SK-N-SH treated with all-trans-retinoic acid at 6 μM for 48 hours (cell line): Measurements from ENCODE around the gene PRKG1.
A peak's percentile ranks its signal among the peaks of the same experiment; 100 is the strongest.

Experiments used
- ATAC-seq: fragments of 200-7000 bp; cut with Tn5 transposase; 3 replicates; pipeline ENCODE4 v1.9.1; 2020; ENCODE audit warnings: mild to moderate bottlenecking, moderate library complexity
- ARNTL ChIP-seq: fragments of 450-650 bp; formaldehyde crosslinking; IDR thresholded peaks from 2 replicates; pipeline ENCODE4 v1.5.0; 2020; ENCODE audit warnings: low read depth, mild to moderate bottlenecking, moderate library complexity, borderline replicate concordance
- BACH2 ChIP-seq: fragments of 250-450 bp; sonication (Bioruptor Pico); IDR thresholded peaks from 2 replicates; pipeline ENCODE4 v1.9.0; 2021; ENCODE audit warnings: mild to moderate bottlenecking, borderline replicate concordance
- CREB5 ChIP-seq: fragments of 250-450 bp; sonication (Bioruptor Pico); IDR thresholded peaks from 2 replicates; pipeline ENCODE4 v1.5.1; 2020; ENCODE audit warnings: low read depth, mild to moderate bottlenecking, moderate library complexity
- CSDC2 ChIP-seq: fragments of 250-450 bp; sonication (Bioruptor Pico); IDR thresholded peaks from 2 replicates; pipeline ENCODE4 v1.5.0; 2020; ENCODE audit warnings: mild to moderate bottlenecking, moderate library complexity
- CSRNP3 ChIP-seq: fragments of 250-450 bp; sonication (Bioruptor Pico); IDR thresholded peaks from 2 replicates; pipeline ENCODE4 v1.5.1; 2021; ENCODE audit warnings: mild to moderate bottlenecking, moderate library complexity
- GLIS3 ChIP-seq: fragments of 250-450 bp; sonication (Bioruptor Pico); IDR thresholded peaks from 2 replicates; pipeline ENCODE4 v1.5.0; 2020; ENCODE audit warnings: mild to moderate bottlenecking, moderate library complexity
- ISL1 ChIP-seq: fragments of 250-450 bp; sonication (Bioruptor Pico); IDR thresholded peaks from 2 replicates; pipeline ENCODE4 v2.1.2; 2022; ENCODE audit warnings: mild to moderate bottlenecking, moderate library complexity
- OSR1 ChIP-seq: fragments of 250-450 bp; sonication (Bioruptor Pico); IDR thresholded peaks from 2 replicates; pipeline ENCODE4 v1.8.0; 2022; ENCODE audit warnings: moderate library complexity, mild to moderate bottlenecking, inconsistent platforms
- PATZ1 ChIP-seq: fragments of 250-450 bp; sonication (Bioruptor Pico); IDR thresholded peaks from 2 replicates; pipeline ENCODE4 v1.8.0; 2020; ENCODE audit warnings: mild to moderate bottlenecking, moderate library complexity, borderline replicate concordance
- PPARA ChIP-seq: fragments of 250-450 bp; sonication (Bioruptor Pico); IDR thresholded peaks from 2 replicates; pipeline ENCODE4 v1.5.0; 2020; ENCODE audit warnings: mild to moderate bottlenecking, borderline replicate concordance
- RARB ChIP-seq: fragments of 250-450 bp; sonication (Bioruptor Pico); IDR thresholded peaks from 2 replicates; pipeline ENCODE4 v1.8.0; 2021; ENCODE audit warnings: mild to moderate bottlenecking, moderate library complexity
- SNAI2 ChIP-seq: fragments of 250-450 bp; sonication (Bioruptor Pico); IDR thresholded peaks from 2 replicates; pipeline ENCODE4 v1.5.0; 2020; ENCODE audit warnings: mild to moderate bottlenecking, moderate library complexity
- TCF4 ChIP-seq: fragments of 250-450 bp; sonication (Bioruptor Pico); IDR thresholded peaks from 2 replicates; pipeline ENCODE4 v1.8.0; 2021; ENCODE audit warnings: mild to moderate bottlenecking, moderate library complexity, borderline replicate concordance
- TSHZ2 ChIP-seq: fragments of 250-450 bp; sonication (Bioruptor Pico); IDR thresholded peaks from 2 replicates; pipeline ENCODE4 v1.5.0; 2020; ENCODE audit warnings: mild to moderate bottlenecking, moderate library complexity
- ZFP3 ChIP-seq: fragments of 250-450 bp; sonication (Bioruptor Pico); IDR thresholded peaks from 2 replicates; pipeline ENCODE4 v1.5.0; 2020; ENCODE audit warnings: mild to moderate bottlenecking, moderate library complexity
- ZNF565 ChIP-seq: fragments of 450-650 bp; formaldehyde crosslinking; conservative IDR thresholded peaks from 2 replicates; pipeline ENCODE4 v1.5.0; 2020; ENCODE audit warnings: low read depth, mild to moderate bottlenecking, moderate library complexity
- ZNF70 ChIP-seq: fragments of 450-650 bp; formaldehyde crosslinking; IDR thresholded peaks from 2 replicates; pipeline ENCODE4 v1.5.0; 2020; ENCODE audit warnings: mild to moderate bottlenecking, moderate library complexity
- ZNF8 ChIP-seq: fragments of 450-650 bp; formaldehyde crosslinking; IDR thresholded peaks from 2 replicates; pipeline ENCODE4 v1.5.0; 2020; ENCODE audit warnings: mild to moderate bottlenecking, moderate library complexity

The PRKG1 gene

GRCh38 chr10:51297438-51297837 lies 223.2 kb downstream of the PRKG1 start:
- no peak for TF ChIP-seq OSR1
- peak; percentile 45; the same call in 1 of the 2 replicates for TF ChIP-seq ISL1
- 0 out of 3 replicates have a peak, but pooled peaks have one; percentile 15 for ATAC-seq

GRCh38 chr10:51300617-51301304 lies 226.5 kb downstream of the PRKG1 start:
- peak; percentile 63 for ATAC-seq
- TF ChIP-seq TSHZ2 (CRISPR knock-in tag) (no peak), ZFP3 (CRISPR knock-in tag) (no peak), ARNTL (no peak), ZNF8 (0 out of 2 replicates have a peak, but pooled peaks have one; percentile 2), ISL1 (peak; percentile 91), RARB (CRISPR knock-in tag) (no peak), PATZ1 (CRISPR knock-in tag) (no peak; the same call in none of the 2 replicates), ZNF565 (no peak), SNAI2 (no peak), ZNF70 (CRISPR knock-in tag) (no peak), BACH2 (CRISPR knock-in tag) (no peak), CSDC2 (CRISPR knock-in tag) (no peak)

GRCh38 chr10:51301644-51302043 lies 227.4 kb downstream of the PRKG1 start:
- ATAC-seq, result peak; percentile 74
- no peak for TF ChIP-seq TCF4 (CRISPR knock-in tag)
- no peak for TF ChIP-seq PATZ1 (CRISPR knock-in tag)

- TF ChIP-seq ISL1, result no peak
- ATAC-seq, result no peak
Observed at GRCh38 chr10:51302316-51302715, 228.0 kb downstream of the PRKG1 start.

GRCh38 chr10:51308116-51308515 lies 233.8 kb downstream of the PRKG1 start:
- TF ChIP-seq GLIS3 (CRISPR knock-in tag) (no peak), CSRNP3 (CRISPR knock-in tag) (no peak), ISL1 (no peak), OSR1 (no peak), PPARA (no peak)
- ATAC-seq, result no peak

GRCh38 chr10:51311228-51311627 lies 236.9 kb downstream of the PRKG1 start:
- ATAC-seq, result no peak
- TF ChIP-seq TSHZ2 (CRISPR knock-in tag), result no peak
- no peak for TF ChIP-seq PPARA
- no peak for TF ChIP-seq CREB5 (CRISPR knock-in tag)
- no peak for TF ChIP-seq PATZ1 (CRISPR knock-in tag)
- TF ChIP-seq ZNF8, result no peak
- no peak for TF ChIP-seq CSDC2 (CRISPR knock-in tag)
- no peak for TF ChIP-seq GLIS3 (CRISPR knock-in tag)
